Gastroesophageal sphincter (tissue), 4 donors: ENCODE measurements around the gene TNIP1. TPM values are rescaled to one million over a fixed set of nuclear protein-coding genes. Genes with fewer than 3 reads are reported as not detected.

ENCODE experiments used
- ATAC-seq: fragments of 150-250 bp; one replicate; pipeline ENCODE4 v1.9.1; 2016; ENCODE audit warnings: mild to moderate bottlenecking, moderate library complexity
- H3K27ac ChIP-seq, 4 donors: fragments of 200-600 bp; sonication (generic) in 3 of 4; 1 replicate in 3 of 4; 2 replicates in 1 of 4; pipeline ENCODE4 v1.5.1; 2016 to 2019
- H3K27me3 ChIP-seq: fragments of 200-600 bp; sonication (generic); one replicate; pipeline ENCODE4 v1.5.1; 2019
- H3K36me3 ChIP-seq, 2 donors: fragments of 200-600 bp; sonication (generic); one replicate each; pipeline ENCODE4 v1.5.1; 2019; ENCODE audit warnings: control low read depth in 1 of 2
- H3K4me1 ChIP-seq, 3 donors: fragments of 200-600 bp; sonication (generic); 1 replicate in 2 of 3; 2 replicates in 1 of 3; pipeline ENCODE4 v1.5.1; 2016 to 2019; ENCODE audit warnings: control low read depth in 2 of 3
- H3K4me3 ChIP-seq, 2 donors: fragments of 200-600 bp; sonication (generic); one replicate each; pipeline ENCODE4 v1.5.1; 2019; ENCODE audit warnings: mild to moderate bottlenecking in 1 of 2, moderate library complexity in 1 of 2
- H3K9me3 ChIP-seq, 3 donors: fragments of 200-600 bp; sonication (generic); one replicate each; pipeline ENCODE4 v1.5.1; 2017 to 2019; ENCODE audit warnings: control low read depth in 2 of 3
- EP300 ChIP-seq: sonication (generic); formaldehyde crosslinking; IDR thresholded peaks from one replicate; pipeline ENCODE4 v1.6.1; 2017; ENCODE audit warnings: antibody characterized with exemption, mild to moderate bottlenecking
- POLR2A ChIP-seq, 2 donors: fragments of 450-650 bp; IDR thresholded peaks; one replicate each; pipeline ENCODE4 v1.6.1; 2017; ENCODE audit warnings: antibody characterized with exemption in 2 of 2, mild to moderate bottlenecking in 2 of 2, moderate library complexity in 1 of 2
- POLR2AphosphoS5 ChIP-seq: sonication (generic); formaldehyde crosslinking; IDR thresholded peaks from one replicate; pipeline ENCODE4 v1.6.1; 2017; ENCODE audit warnings: antibody characterized with exemption
- WGBS, 2 donors: methylation state at CpG; one replicate each; pipeline ENCODE4 v1.1.5; 2018; ENCODE audit warnings: low coverage in 1 of 2; 5-methylcytosine and 5-hydroxymethylcytosine counted together
- total RNA-seq, 4 donors: library from RNA; depleted of rRNA; stranded (reverse); fragments of >200 nt; gene quantifications; one replicate each; pipeline ENCODE4 v1.1.0, GENCODE V29; 2016
- TF ChIP-seq, protein P1 (sequence below), 4 experiments: fragments of 200-600 bp in 2 of 4; fragments of 450-650 bp in 2 of 4; sonication (generic) in 1 of 4; IDR thresholded peaks; one replicate each; pipeline ENCODE4 v1.5.1; 2017 to 2019; ENCODE audit warnings: antibody characterized with exemption in 4 of 4, mild to moderate bottlenecking in 2 of 4, moderate library complexity in 2 of 4

The TNIP1 gene
- total RNA-seq, 4 donors from 2014 or later: 74.2 to 142 (median 97.9) TPM

DNA sequence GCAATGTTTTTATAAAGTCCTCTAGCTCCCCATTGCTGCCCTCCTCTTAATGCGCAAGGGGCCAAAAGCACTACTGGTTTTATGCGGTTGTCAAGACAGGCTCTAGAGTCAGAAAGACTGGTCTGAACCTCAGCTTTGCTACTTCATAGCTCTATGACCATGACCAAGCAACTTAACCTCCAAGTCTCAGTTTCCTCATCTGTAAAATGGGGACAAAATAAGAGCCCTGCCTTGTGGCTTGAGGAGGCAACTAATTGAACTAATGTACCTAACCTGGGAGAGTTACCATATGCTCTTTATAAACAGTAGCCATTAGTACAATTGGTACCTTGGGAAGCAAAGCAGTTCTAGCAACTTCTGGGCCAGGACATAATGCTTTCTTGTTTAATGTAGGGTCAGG is 40.3 kb upstream of the TNIP1 start:
- no peaks in the 10 kb centered on the region for H3K27me3 ChIP-seq
- no peak for TF ChIP-seq POLR2AphosphoS5
- TF ChIP-seq, protein P1, sequence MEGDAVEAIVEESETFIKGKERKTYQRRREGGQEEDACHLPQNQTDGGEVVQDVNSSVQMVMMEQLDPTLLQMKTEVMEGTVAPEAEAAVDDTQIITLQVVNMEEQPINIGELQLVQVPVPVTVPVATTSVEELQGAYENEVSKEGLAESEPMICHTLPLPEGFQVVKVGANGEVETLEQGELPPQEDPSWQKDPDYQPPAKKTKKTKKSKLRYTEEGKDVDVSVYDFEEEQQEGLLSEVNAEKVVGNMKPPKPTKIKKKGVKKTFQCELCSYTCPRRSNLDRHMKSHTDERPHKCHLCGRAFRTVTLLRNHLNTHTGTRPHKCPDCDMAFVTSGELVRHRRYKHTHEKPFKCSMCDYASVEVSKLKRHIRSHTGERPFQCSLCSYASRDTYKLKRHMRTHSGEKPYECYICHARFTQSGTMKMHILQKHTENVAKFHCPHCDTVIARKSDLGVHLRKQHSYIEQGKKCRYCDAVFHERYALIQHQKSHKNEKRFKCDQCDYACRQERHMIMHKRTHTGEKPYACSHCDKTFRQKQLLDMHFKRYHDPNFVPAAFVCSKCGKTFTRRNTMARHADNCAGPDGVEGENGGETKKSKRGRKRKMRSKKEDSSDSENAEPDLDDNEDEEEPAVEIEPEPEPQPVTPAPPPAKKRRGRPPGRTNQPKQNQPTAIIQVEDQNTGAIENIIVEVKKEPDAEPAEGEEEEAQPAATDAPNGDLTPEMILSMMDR (IDR thresholded peaks at IDR 0.05): no peak
- TF ChIP-seq EP300: no peak
- H3K9me3 ChIP-seq: no peaks in the 10 kb centered on the region
- no peak overlapping the region for H3K4me3 ChIP-seq
- 95% methylated on average over 2 of the region's 2 CpGs; no CpG with 5 or more reads in 1 of the 2 donors for WGBS, 2 donors
- ATAC-seq: no peak
- peak overlapping the region in 3 of 4 donors; percentile 16 to 56 (median 39) for H3K27ac ChIP-seq
- H3K36me3 ChIP-seq: peaks cover 0 to 99% of the 10 kb centered on the region in 2 donors
- peaks cover 0 to 73% (median 11%) of the 10 kb centered on the region in 3 donors for H3K4me1 ChIP-seq

DNA sequence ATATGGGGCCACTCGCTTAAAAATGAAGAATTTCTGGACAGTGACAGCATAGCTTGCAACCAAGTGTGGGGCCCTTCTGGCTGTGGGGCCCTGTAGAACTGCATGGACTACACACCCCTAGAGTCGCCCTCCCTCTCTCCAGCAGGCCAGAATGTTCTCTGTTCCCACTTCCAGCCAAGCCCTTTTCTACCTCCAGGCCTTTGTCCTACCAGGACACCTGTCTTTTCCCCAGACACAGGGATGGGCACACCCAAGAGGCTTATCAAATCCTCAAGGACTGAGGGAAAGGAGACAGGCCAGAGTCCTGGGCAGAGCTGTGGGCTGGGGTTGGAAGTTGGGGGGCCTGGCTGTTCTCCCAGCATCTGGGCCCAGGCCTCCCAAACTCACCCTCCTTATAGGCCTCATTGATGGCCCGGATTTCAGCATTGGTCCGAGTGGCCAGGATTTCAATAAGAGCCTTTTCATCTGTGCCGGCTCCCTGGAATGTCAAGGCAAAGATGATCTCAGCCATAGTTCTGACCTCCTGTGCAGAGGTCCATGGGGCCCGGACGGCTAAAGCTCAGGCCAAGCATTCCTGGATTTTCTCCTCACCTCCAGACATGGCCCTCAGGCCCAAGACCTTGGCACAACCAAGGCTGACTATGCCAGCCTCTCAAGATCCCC is 38.2 kb upstream of the TNIP1 start:
- Histone ChIP-seq H3K4me1 (peaks cover 0 to 64% (median 7%) of the 10 kb centered on the region in 3 donors), H3K27ac (peak overlapping the region in 3 of 4 donors; percentile 16 to 59 (median 56)), H3K4me3 (no peak overlapping the region), H3K36me3 (peaks cover 0 to 90% of the 10 kb centered on the region in 2 donors), H3K9me3 (no peaks in the 10 kb centered on the region), H3K27me3 (no peaks in the 10 kb centered on the region)
- TF ChIP-seq, protein P1 (IDR thresholded peaks at IDR 0.05): no peak
- WGBS, 2 donors: 26 to 52% methylated on average over 2 to 4 of the region's 7 CpGs
- no peak for ATAC-seq

DNA sequence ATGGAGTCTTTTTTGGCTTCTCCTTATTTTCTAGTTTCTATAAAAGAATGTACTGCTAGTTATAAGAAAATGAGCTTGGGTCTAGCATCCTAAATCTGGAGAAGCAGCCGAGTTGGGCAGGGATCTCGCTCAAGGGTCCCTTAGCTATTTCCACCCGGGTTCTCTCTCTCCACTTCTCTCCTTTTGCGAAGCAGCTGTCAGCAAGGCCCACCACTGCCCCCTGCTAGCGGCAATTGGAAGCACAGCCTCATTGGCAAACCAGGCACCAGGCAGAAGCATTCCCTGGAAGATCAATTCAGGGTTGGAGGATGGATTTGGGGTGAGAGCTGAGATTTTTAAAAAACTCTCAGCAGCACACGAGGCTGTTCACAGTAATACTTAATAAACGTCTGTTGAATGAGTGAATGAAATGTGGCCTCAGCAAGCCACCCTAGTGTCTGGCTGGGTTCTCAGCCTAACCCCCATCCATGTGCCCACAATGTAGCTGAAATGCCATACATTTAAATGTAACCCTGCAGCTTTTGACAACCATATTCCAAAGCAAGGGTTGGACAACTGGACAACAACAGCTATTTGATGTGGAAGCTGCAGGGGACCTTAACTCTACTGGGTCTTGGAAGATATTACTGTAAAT is 34.6 kb upstream of the TNIP1 start:
- H3K4me3 ChIP-seq: no peak overlapping the region
- H3K4me1 ChIP-seq: peaks cover 0 to 27% (median 0%) of the 10 kb centered on the region in 3 donors
- H3K36me3 ChIP-seq: peaks cover 0 to 87% of the 10 kb centered on the region in 2 donors
- WGBS, 2 donors: 0 to 4% methylated on average over 7 of the region's 7 CpGs
- H3K27me3 ChIP-seq: no peaks in the 10 kb centered on the region
- ATAC-seq: peak; percentile 57
- H3K9me3 ChIP-seq: no peaks in the 10 kb centered on the region
- H3K27ac ChIP-seq: peak overlapping the region in 2 of 4 donors; percentile 1 to 36
- TF ChIP-seq EP300 (no peak), POLR2A (IDR thresholded peaks at IDR 0.05) (no peak), POLR2AphosphoS5 (peak; percentile 25)
- TF ChIP-seq, protein P1 (IDR thresholded peaks at IDR 0.05): peak in 3 of 4 experiments; percentile 91 to 99 (median 92)

DNA sequence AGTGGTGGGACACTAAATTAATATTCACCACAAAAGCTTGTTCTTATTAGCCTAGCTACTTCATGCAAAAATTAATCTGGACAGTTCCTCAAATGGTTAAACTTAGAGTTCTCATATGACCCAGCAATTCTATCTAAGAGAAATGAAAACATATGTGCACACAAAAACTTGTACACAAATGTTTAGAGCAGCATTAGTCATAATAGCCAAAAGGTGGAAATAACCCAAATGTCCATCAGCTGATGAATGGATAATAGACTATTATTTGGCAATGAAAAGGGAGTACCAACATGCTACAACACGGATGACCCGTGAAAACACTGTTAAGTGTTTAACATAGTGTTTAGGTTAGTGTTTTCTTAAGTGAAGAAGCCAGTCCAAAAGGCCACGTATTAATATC is 32.8 kb upstream of the TNIP1 start:
- Histone ChIP-seq H3K27me3 (no peaks in the 10 kb centered on the region), H3K4me1 (peaks cover 3 to 24% (median 3%) of the 10 kb centered on the region in 3 donors), H3K27ac (no peak overlapping the region), H3K36me3 (peaks cover 0 to 87% of the 10 kb centered on the region in 2 donors), H3K4me3 (no peak overlapping the region), H3K9me3 (no peaks in the 10 kb centered on the region)
- 49 to 80% methylated on average over 3 of the region's 3 CpGs for WGBS, 2 donors
- no peak for TF ChIP-seq POLR2AphosphoS5
- TF ChIP-seq, protein P1 (IDR thresholded peaks at IDR 0.05): no peak
- TF ChIP-seq POLR2A (IDR thresholded peaks at IDR 0.05): no peak
- no peak for TF ChIP-seq EP300
- ATAC-seq: no peak

DNA sequence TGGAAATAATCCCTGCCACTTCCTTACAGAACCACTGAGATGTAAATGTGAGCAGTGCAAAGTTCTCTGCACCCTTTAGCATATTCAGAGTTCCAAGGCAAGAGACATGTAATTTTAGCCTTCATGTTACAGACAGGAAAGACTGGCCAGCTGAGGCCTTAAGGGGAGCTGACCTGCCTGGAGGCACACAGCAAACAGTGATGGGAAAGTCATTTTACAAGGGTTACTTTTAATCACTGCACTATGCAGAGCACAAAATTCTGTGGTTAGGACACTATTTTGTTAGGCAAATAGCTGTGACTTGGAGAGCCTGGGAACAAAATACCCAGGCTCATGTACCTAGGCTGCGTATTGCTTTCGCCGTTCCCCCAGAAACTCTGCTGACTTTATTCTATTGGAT is 30.2 kb upstream of the TNIP1 start:
- whole genome bisulfite sequencing, 2 donors: 80 to 96% methylated on average over 1 to 3 of the region's 3 CpGs
- no peak overlapping the region for H3K4me3 ChIP-seq
- no peak for ATAC-seq
- H3K36me3 ChIP-seq: peaks cover 0 to 87% of the 10 kb centered on the region in 2 donors
- TF ChIP-seq, protein P1 (IDR thresholded peaks at IDR 0.05): no peak
- TF ChIP-seq POLR2A (IDR thresholded peaks at IDR 0.05): no peak
- TF ChIP-seq EP300: no peak
- no peak for TF ChIP-seq POLR2AphosphoS5
- no peaks in the 10 kb centered on the region for H3K9me3 ChIP-seq
- no peaks in the 10 kb centered on the region for H3K27me3 ChIP-seq
- no peak overlapping the region for H3K27ac ChIP-seq
- peaks cover 5 to 48% (median 6%) of the 10 kb centered on the region in 3 donors for H3K4me1 ChIP-seq
